Nephron (organoid): ENCODE data around the gene FHAD1.

ENCODE experiments used
- H3K27ac Mint-ChIP-seq, 3 experiments: 2 replicates each; pipeline ENCODE4 v1.8.0; 2020; ENCODE audit warnings: mixed read lengths in 3 of 3, mild to moderate bottlenecking in 2 of 3, moderate library complexity in 1 of 3
- H3K27me3 Mint-ChIP-seq: 2 replicates; pipeline ENCODE4 v1.8.0; 2021; ENCODE audit warnings: low read depth, mild to moderate bottlenecking, moderate library complexity, mixed read lengths
- H3K36me3 Mint-ChIP-seq: 2 replicates; pipeline ENCODE4 v1.8.0; 2020; ENCODE audit warnings: low read depth, mixed read lengths
- H3K4me1 Mint-ChIP-seq: 2 replicates; pipeline ENCODE4 v1.8.0; 2020; ENCODE audit warnings: mixed read lengths
- H3K4me3 Mint-ChIP-seq, 3 experiments: 2 replicates each; pipeline ENCODE4 v1.8.0; 2020; ENCODE audit warnings: mild to moderate bottlenecking in 3 of 3, mixed read lengths in 3 of 3, moderate library complexity in 2 of 3
- H3K9me3 Mint-ChIP-seq: 2 replicates; pipeline ENCODE4 v1.8.0; 2020; ENCODE audit warnings: mixed read lengths
- TF ChIP-seq, protein P1 (sequence below), 3 experiments: fragments of 200-600 bp; sonication (generic); IDR thresholded peaks; one replicate each; pipeline ENCODE4 v1.5.0; 2021; ENCODE audit warnings: antibody characterized with exemption in 3 of 3; ENCODE audit not compliant: unreplicated experiment in 3 of 3

The FHAD1 gene

DNA sequence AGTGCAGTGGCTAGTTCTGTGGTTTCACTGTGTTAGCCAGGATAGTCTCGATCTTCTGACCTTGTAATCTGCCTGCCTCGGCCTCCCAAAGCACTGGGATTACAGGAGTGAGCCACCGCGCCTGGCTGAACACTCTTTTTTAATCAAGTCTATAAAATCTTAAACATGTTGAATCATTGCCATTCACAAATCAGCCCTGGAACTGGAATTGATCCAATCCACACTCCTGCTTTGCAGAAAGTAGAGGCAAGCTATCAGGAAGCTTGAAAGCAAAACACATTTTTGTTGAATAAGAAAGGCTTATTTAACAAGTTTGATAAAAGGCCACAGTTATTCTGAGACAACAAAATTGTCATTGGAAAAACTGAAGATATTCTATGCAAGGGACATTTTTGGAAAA lies 144.3 kb downstream of the FHAD1 start:
- TF ChIP-seq, protein P1, sequence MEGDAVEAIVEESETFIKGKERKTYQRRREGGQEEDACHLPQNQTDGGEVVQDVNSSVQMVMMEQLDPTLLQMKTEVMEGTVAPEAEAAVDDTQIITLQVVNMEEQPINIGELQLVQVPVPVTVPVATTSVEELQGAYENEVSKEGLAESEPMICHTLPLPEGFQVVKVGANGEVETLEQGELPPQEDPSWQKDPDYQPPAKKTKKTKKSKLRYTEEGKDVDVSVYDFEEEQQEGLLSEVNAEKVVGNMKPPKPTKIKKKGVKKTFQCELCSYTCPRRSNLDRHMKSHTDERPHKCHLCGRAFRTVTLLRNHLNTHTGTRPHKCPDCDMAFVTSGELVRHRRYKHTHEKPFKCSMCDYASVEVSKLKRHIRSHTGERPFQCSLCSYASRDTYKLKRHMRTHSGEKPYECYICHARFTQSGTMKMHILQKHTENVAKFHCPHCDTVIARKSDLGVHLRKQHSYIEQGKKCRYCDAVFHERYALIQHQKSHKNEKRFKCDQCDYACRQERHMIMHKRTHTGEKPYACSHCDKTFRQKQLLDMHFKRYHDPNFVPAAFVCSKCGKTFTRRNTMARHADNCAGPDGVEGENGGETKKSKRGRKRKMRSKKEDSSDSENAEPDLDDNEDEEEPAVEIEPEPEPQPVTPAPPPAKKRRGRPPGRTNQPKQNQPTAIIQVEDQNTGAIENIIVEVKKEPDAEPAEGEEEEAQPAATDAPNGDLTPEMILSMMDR (IDR thresholded peaks at IDR 0.05; ENCODE audit: unreplicated experiment in 3 of 3), result no peak
- H3K27me3 Mint-ChIP-seq, result peaks cover 37% of the 10 kb centered on the region
- no peak overlapping the region for H3K4me3 Mint-ChIP-seq
- H3K4me1 Mint-ChIP-seq, result peaks cover 7% of the 10 kb centered on the region
- H3K36me3 Mint-ChIP-seq, result no peaks in the 10 kb centered on the region
- H3K27ac Mint-ChIP-seq, result no peak overlapping the region
- no peaks in the 10 kb centered on the region for H3K9me3 Mint-ChIP-seq

DNA sequence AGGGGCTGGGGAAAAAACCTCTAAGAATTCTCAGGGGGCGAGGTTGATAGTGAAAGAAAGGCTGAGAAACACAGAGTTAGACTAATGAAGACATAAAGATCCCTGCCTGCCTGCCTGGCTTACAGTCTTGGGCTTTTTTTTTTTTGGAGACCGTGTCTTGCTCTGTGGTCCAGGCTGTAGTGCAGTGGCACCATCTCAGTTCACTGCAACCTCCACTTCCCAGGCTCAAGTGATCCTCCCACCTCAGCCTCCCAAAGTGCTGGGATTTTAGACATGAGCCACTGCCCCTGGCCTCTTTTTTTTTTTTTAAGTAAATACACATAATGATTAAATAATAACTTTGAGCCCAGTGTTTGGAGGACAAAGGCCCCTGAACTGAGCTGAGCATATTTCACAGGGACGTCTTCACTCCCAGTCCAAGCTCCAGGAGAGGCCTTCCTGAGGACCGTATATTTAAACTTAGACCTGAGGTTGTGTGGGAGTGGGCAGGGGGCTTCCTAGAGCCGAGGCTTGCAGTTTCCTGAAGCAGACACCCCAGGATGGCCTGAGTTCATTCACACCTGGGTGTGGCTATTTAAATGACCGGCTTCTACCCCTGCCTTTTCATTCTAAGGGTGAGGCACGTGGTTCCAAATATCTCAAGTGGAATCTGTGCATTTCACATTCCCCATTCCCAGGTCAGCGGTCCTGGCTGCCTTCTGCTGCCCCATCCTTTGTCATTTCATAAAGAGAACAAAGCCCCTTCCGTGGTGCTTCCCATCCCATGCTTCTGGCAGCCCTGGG lies 146.6 kb downstream of the FHAD1 start:
- H3K36me3 Mint-ChIP-seq, result peaks cover 4% of the 10 kb centered on the region
- H3K27ac Mint-ChIP-seq, result no peak overlapping the region
- peaks cover 3% of the 10 kb centered on the region for H3K9me3 Mint-ChIP-seq
- TF ChIP-seq, protein P1 (IDR thresholded peaks at IDR 0.05; ENCODE audit: unreplicated experiment in 3 of 3), result no peak
- H3K4me1 Mint-ChIP-seq, result no peaks in the 10 kb centered on the region
- peaks cover 19% of the 10 kb centered on the region for H3K27me3 Mint-ChIP-seq
- no peak overlapping the region for H3K4me3 Mint-ChIP-seq

DNA sequence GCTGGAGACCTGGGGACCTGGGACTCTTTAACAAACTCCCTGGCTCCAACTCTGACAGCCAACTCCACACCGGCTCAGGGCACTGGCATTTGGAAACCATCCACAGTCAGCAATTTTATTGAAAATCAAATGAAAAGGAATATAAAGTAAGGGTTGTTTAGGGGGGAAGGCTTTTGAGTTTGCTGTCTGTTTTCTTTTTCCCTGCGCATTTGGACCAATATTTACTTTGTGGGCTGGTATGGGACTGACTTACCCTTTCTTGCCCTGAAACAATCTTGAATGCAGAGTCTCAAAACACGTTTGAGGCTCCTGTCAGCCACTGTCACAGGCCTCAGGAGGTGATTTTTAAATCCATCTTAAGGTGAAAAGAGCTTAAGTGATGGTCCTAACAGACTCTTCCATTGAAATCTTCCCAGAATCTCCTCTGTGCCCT lies 147.3 kb downstream of the FHAD1 start:
- Mint-ChIP-seq H3K36me3 (peaks cover 4% of the 10 kb centered on the region), H3K4me1 (no peaks in the 10 kb centered on the region), H3K9me3 (peaks cover 3% of the 10 kb centered on the region)

DNA sequence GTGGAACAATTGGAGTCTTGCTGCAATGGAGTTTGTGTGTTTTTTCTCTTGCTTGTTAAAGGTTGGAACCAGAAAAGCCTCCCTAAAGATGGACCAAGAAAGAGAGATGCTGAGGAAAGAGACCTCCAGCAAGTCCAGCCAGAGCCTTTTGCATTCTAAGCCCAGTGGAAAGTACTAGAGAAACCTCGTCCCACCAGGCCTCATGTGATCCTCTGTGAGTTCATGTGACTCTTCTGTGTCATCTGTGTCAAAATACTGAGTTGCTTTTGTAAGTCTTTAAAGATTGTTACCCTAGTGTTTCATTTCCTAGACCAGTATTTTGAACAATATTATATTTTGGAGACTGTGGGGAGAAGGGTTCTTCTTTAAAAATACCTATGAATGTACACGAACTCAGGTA lies 150.2 kb downstream of the FHAD1 start:
- peaks cover 4% of the 10 kb centered on the region for H3K36me3 Mint-ChIP-seq
- H3K27me3 Mint-ChIP-seq, result peaks cover 10% of the 10 kb centered on the region
- TF ChIP-seq, protein P1 (IDR thresholded peaks at IDR 0.05; ENCODE audit: unreplicated experiment in 3 of 3), result no peak
- no peak overlapping the region for H3K27ac Mint-ChIP-seq
- H3K4me3 Mint-ChIP-seq, result no peak overlapping the region
- H3K9me3 Mint-ChIP-seq, result peaks cover 14% of the 10 kb centered on the region
- no peaks in the 10 kb centered on the region for H3K4me1 Mint-ChIP-seq

More for the DNA sequence above, 147.3 kb downstream of the FHAD1 start:
- TF ChIP-seq, protein P1 (IDR thresholded peaks at IDR 0.05; ENCODE audit: unreplicated experiment in 3 of 3), result no peak
- Mint-ChIP-seq H3K27ac (no peak overlapping the region), H3K4me3 (no peak overlapping the region), H3K27me3 (peaks cover 17% of the 10 kb centered on the region)

DNA sequence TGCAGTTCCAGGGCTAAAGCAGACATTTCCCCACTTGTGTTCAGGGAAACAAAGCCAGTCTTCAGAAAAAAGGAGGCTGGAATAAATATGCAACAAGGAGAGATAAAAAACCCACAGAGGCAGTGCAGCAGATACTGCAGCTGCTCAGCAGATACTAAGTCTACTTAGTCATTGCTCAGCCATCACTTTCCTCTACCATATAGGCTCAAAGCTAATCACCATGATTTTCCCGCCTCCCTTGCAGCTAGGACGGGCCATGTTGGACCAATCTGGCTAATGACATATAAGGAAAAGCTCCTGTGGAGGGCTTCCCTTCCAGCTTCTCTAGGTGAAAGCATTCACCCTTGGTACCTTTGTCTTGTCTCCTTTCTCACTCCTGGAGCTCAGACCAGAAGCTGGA lies 152.7 kb downstream of the FHAD1 start:
- TF ChIP-seq, protein P1 (IDR thresholded peaks at IDR 0.05; ENCODE audit: unreplicated experiment in 3 of 3), result no peak
- no peaks in the 10 kb centered on the region for H3K4me1 Mint-ChIP-seq
- H3K27me3 Mint-ChIP-seq, result peaks cover 4% of the 10 kb centered on the region
- no peak overlapping the region for H3K27ac Mint-ChIP-seq
- H3K4me3 Mint-ChIP-seq, result no peak overlapping the region
- H3K36me3 Mint-ChIP-seq, result peaks cover 4% of the 10 kb centered on the region
- H3K9me3 Mint-ChIP-seq, result peaks cover 14% of the 10 kb centered on the region

DNA sequence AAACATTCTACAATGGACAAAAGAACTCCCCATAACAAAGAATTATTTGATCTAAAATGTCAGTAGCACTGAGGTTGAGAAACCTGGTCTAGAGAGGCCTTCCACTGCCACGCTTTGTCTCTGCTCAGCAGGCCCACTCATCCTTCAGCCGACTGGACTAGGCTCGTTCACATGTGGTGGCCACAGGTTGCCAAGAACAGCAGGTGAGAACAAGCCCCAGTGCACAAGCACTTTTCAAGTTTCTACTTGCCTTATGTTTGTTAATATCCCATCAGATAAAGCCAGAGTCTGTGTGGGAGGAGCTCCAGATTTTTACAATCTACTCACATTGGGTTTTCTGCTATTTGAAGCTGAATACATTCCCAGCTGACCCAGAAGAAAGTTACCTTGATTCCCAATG lies 153.6 kb downstream of the FHAD1 start:
- TF ChIP-seq, protein P1 (IDR thresholded peaks at IDR 0.05; ENCODE audit: unreplicated experiment in 3 of 3), result no peak
- Mint-ChIP-seq H3K4me1 (no peaks in the 10 kb centered on the region), H3K36me3 (peaks cover 4% of the 10 kb centered on the region), H3K27ac (no peak overlapping the region), H3K4me3 (no peak overlapping the region), H3K27me3 (peaks cover 4% of the 10 kb centered on the region), H3K9me3 (peaks cover 14% of the 10 kb centered on the region)
